Activated CD8-positive, alpha-beta T cell treated with anti-CD3 and anti-CD28 coated beads, Interleukin-2, amount 10 ng/mL, durations not matched to agents 7 days and 5 days (primary cell): ENCODE results near the gene SIAE. TPM values are rescaled to one million over a fixed set of nuclear protein-coding genes. Genes with fewer than 3 reads are reported as not detected.

Experiments used
- ATAC-seq: fragments of 150-1000 bp; cut with Tn5 transposase; one replicate; pipeline ENCODE4 v1.10.0; 2021; ENCODE audit warnings: moderate library complexity
- CTCF ChIA-PET: fragments of 350-600 bp; sonication (Branson Sonifier 250); formaldehyde crosslinking; loops from one replicate; lab custom pipeline; 2021; ENCODE audit warnings: antibody characterized with exemption; lab: Charles Lee
- POLR2A ChIA-PET: fragments of 350-600 bp; sonication (Branson Sonifier 250); formaldehyde crosslinking; loops from one replicate; lab custom pipeline; 2021; ENCODE audit warnings: antibody characterized with exemption; lab: Charles Lee
- DNase-seq: peaks from one replicate; pipeline ENCODE4 v3.0.0-alpha.2; 2020
- H3K27ac Mint-ChIP-seq: one replicate; pipeline ENCODE4 v1.8.0; 2021; ENCODE audit warnings: mild to moderate bottlenecking, mixed read lengths
- H3K27me3 Mint-ChIP-seq: one replicate; pipeline ENCODE4 v1.8.0; 2021; ENCODE audit warnings: low read depth, mixed read lengths
- H3K36me3 Mint-ChIP-seq: one replicate; pipeline ENCODE4 v1.8.0; 2021; ENCODE audit warnings: low read depth, mixed read lengths
- H3K4me1 Mint-ChIP-seq: one replicate; pipeline ENCODE4 v1.8.0; 2021; ENCODE audit warnings: low read depth, mixed read lengths
- H3K4me3 Mint-ChIP-seq: one replicate; pipeline ENCODE4 v1.8.0; 2021; ENCODE audit warnings: mild to moderate bottlenecking, mixed read lengths
- H3K9me3 Mint-ChIP-seq: one replicate; pipeline ENCODE4 v1.8.0; 2022; ENCODE audit warnings: mixed read lengths; ENCODE audit not compliant: insufficient read depth
- total RNA-seq, 2 experiments: library from RNA; stranded (reverse); gene quantifications; one replicate each; pipeline ENCODE4 v1.2.3, GENCODE V29; 2021

SIAE gene
- total RNA-seq, 2 experiments from 2014 or later, result 4.8 to 5.7 TPM

DNA sequence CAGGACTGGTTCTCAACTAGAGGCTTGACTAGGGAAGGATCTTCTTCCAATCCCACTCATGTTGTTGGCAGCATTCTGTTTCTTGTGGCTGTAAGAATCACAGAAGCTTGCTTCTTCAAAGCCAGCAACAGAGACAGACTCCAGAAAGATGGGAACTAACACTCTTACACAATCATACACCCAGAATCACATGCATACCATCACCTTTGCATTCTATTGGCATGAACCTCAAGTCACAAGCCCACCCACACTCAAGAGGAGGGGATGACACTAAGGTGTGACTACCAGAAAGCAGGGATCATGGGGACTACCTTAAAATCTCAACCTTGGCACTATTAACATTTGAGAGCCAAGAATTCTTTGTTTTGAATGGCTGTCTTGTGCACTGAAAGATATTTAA is 75.9 kb downstream of the SIAE start:
- no peak overlapping the region for H3K4me3 Mint-ChIP-seq
- no peak overlapping the region for H3K27ac Mint-ChIP-seq
- POLR2A ChIA-PET, result no interaction called here
- CTCF ChIA-PET, result no interaction called here
- peaks cover 23% of the 10 kb centered on the region for H3K27me3 Mint-ChIP-seq
- no peaks in the 10 kb centered on the region for H3K36me3 Mint-ChIP-seq
- H3K4me1 Mint-ChIP-seq, result no peaks in the 10 kb centered on the region
- no peaks in the 10 kb centered on the region for H3K9me3 Mint-ChIP-seq
- ATAC-seq (no peak), DNase-seq (no peak)

DNA sequence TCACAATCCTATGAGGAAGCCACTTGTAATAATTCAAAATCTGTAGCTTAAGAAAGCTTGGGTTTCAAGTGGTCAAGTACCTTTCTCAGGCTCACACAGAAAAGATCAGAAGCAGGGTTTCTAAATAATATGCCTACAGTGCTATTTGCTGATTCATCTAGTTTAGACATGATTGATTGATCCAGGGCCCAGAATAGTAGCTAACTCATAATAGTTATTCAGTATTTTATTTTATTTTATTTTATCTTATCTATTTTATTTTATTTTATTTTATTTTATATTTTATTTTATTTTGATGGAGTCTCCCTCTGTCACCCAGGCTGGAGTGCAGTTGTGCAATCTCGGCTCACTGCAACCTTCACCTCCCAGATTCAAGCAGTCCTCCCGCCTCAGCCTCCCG is 78.2 kb downstream of the SIAE start:
- Mint-ChIP-seq H3K4me1 (no peaks in the 10 kb centered on the region), H3K27me3 (peaks cover 16% of the 10 kb centered on the region), H3K4me3 (no peak overlapping the region), H3K9me3 (no peaks in the 10 kb centered on the region), H3K36me3 (no peaks in the 10 kb centered on the region), H3K27ac (no peak overlapping the region)
- DNase-seq, result no peak
- ChIA-PET CTCF (interaction anchor here (0.6 kb wide), 1 partner anchor 27 kb away, joined by 3 read pairs; the partner anchor contains the start of gene TBRG1), POLR2A (no interaction called here)
- no peak for ATAC-seq

DNA sequence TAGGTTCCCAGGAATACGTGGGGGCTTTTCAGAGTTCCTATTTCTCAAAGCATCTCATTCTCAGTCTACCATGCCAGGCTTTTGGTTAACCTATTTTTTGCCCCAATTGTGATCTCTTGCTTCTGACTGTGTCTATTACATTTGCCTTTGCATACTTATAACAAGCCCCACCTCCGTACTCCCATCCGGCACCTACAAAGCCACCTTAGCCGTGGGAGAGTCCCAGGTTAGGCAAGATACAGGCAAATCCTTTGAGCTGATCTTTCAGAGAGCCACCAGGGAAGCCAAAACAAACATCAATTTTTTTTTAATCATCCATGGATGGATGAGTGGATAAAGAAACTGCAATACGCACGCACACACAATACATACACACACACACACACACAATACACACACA is 80.9 kb downstream of the SIAE start:
- Mint-ChIP-seq H3K9me3 (no peaks in the 10 kb centered on the region), H3K4me3 (no peak overlapping the region), H3K27ac (no peak overlapping the region), H3K27me3 (peaks cover 17% of the 10 kb centered on the region), H3K36me3 (no peaks in the 10 kb centered on the region), H3K4me1 (no peaks in the 10 kb centered on the region)
- ChIA-PET POLR2A (no interaction called here), CTCF (interaction anchor here (1.1 kb wide), 1 partner anchor 17 kb away, joined by 3 read pairs; no protein-coding TSS in a partner anchor)
- ATAC-seq (no peak), DNase-seq (no peak)

DNA sequence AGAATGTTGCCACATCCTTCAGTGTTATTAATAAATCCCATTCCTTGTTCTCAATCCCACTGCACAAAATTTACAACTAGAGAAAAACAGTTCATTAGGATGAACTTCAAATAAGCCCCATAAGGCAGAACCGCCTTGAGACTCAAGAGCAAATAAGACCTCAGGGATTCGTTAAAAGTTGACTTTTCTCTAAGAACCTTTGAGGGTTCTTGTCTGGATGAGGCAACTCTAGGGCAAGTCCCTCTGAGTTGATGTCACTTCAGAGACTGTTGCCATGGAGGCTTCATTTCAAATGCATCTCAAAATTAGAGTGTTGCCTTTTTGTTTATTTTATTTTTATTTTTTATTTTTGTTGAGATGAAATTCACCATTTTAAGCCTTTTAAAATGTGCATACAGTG is 82.1 kb downstream of the SIAE start:
- DNase-seq (no peak), ATAC-seq (no peak)
- CTCF ChIA-PET, result no interaction called here
- Mint-ChIP-seq H3K4me1 (no peaks in the 10 kb centered on the region), H3K27ac (no peak overlapping the region), H3K36me3 (no peaks in the 10 kb centered on the region), H3K27me3 (peaks cover 20% of the 10 kb centered on the region), H3K9me3 (no peaks in the 10 kb centered on the region), H3K4me3 (no peak overlapping the region)
- POLR2A ChIA-PET, result no interaction called here

DNA sequence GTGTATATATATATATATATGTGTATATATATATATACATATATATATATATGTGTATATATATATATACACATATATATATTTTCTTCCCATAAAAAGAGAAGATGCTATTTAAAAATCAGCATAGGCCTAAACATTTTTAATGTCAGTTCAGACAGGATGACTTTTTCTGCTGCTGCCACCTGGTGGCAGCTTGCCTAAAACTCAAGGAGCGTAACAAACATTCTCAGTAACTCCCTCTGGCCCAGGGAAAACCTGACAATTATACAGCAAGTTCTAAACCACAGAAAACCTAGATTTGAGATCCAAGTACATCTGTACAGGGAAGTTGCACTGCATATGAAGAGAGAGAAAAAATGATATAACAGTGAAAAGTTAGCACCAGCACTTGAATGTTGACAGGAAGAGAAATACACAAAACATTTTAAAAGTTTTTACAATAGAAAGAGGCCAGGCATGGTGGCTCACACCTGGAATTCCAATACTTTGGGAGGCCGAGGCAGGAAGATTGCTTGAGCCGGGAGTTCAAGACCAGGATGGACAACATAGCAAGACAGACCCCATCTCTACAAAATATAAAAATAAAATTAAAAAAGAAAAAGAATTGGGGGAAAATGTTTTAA is 87.2 kb downstream of the SIAE start:
- Mint-ChIP-seq H3K4me3 (no peak overlapping the region), H3K27ac (no peak overlapping the region), H3K4me1 (no peaks in the 10 kb centered on the region), H3K27me3 (peaks cover 19% of the 10 kb centered on the region), H3K9me3 (no peaks in the 10 kb centered on the region), H3K36me3 (no peaks in the 10 kb centered on the region)
- ATAC-seq (no peak), DNase-seq (peak; percentile 57)
- CTCF ChIA-PET, result interaction anchor here (1.4 to 3.9 kb wide), 5 partner anchors 18 to 184 kb away, joined by 3 to 25 read pairs (median 5); no protein-coding TSS in a partner anchor
- POLR2A ChIA-PET, result interaction anchor here (0.9 kb wide), 1 partner anchor 35 kb away, joined by 3 read pairs; no protein-coding TSS in a partner anchor

DNA sequence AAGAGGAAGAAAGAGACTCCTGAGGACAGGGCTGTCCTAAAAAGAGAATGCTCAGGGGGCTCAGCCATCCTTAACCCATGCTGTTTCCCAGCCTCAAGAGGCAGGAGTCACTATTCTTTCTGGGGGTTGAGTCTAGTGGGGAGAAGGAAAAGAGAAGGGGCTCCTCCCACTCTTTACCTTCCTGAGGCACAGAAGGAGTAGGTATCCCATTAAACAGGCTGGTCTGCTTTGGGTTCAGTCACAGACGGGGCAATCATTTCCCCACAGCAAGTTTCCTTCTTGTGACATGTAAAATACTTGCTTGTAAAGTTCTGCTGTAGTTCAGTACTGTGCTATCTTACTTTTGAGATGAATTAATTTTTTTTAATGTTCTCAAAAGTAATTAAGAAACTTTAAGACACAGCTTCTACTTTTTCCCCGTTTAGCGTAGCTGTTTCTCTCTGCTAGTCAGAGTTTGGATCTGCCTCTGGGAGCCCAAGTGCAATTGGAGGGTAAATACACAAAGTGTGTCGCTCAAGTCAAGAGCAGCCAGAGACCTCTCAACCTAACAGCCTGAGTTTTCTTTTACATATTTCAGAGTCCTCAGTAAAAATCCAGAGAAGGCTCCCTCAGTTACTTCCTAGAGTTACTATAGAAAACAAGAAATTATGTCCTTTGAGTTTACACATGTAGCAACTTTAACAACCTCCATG is 88.7 kb downstream of the SIAE start:
- Mint-ChIP-seq H3K9me3 (no peaks in the 10 kb centered on the region), H3K4me1 (no peaks in the 10 kb centered on the region), H3K36me3 (no peaks in the 10 kb centered on the region), H3K27ac (no peak overlapping the region), H3K4me3 (no peak overlapping the region), H3K27me3 (peaks cover 18% of the 10 kb centered on the region)
- ChIA-PET POLR2A (no interaction called here), CTCF (interaction anchor here (0.7 to 3.9 kb wide), 7 partner anchors 8 to 183 kb away, joined by 3 to 25 read pairs (median 4); no protein-coding TSS in a partner anchor)
- ATAC-seq (no peak), DNase-seq (no peak)

DNA sequence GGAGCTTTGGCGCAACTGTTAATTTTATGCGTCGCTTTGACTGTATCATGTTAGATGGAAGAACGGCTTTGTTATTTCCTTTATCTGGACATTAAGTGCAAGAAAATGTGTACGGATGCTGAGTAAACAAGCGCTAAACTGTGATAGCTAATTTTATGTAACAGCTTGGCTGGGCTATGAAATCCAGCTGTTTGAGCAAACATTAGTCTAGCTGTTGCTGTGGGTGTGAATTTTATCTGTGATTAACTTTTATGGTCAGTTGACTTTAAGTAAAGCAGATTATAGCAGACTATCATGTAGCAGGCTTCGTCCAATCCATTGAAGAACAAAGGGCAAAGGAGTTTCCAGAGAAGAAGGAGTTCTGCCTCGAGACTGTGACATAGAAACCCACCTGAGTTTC is 89.8 kb downstream of the SIAE start:
- no peak for ATAC-seq
- no peaks in the 10 kb centered on the region for H3K9me3 Mint-ChIP-seq
- H3K27me3 Mint-ChIP-seq, result peaks cover 18% of the 10 kb centered on the region
- CTCF ChIA-PET, result interaction anchor here (3.8 to 3.9 kb wide), 2 partner anchors 168 to 182 kb away, joined by 14 to 25 read pairs; no protein-coding TSS in a partner anchor
- POLR2A ChIA-PET, result no interaction called here
- no peaks in the 10 kb centered on the region for H3K4me1 Mint-ChIP-seq
- H3K36me3 Mint-ChIP-seq, result no peaks in the 10 kb centered on the region
- no peak overlapping the region for H3K4me3 Mint-ChIP-seq
- no peak overlapping the region for H3K27ac Mint-ChIP-seq
- no peak for DNase-seq

Other genes starting within 250 kb of the SIAE start
- gene OR8B4, start 248.9 kb downstream of the SIAE start, total RNA-seq, result not detected
- gene OR8B8, start 228.0 kb downstream of the SIAE start, total RNA-seq, result not detected
- gene OR8B12, start 130.1 kb downstream of the SIAE start, total RNA-seq, result not detected
- not detected for gene OR8A1, start 103.7 kb downstream of the SIAE start, total RNA-seq
- not detected for gene PANX3, start 62.3 kb downstream of the SIAE start, total RNA-seq
- 10 to 100 TPM; 36.2 to 41.3 TPM for gene TBRG1, start 50.9 kb downstream of the SIAE start, total RNA-seq
- 1 to 10 TPM; 2.6 TPM for gene SPA17, start 165 bp upstream of the SIAE start, total RNA-seq
- 1 to 10 TPM; 5.7 to 6.1 TPM for gene NRGN, start 66.2 kb upstream of the SIAE start, total RNA-seq
- not detected for gene VSIG2, start 78.5 kb upstream of the SIAE start, total RNA-seq
- under 1 TPM; 0.50 to 0.55 TPM for gene ESAM, start 88.6 kb upstream of the SIAE start, total RNA-seq
- gene MSANTD2, start 126.7 kb upstream of the SIAE start, total RNA-seq, result 10 to 100 TPM in 1 of 2 experiments, 1 to 10 TPM in 1; 9.1 to 10.2 TPM
- gene ROBO3, start 191.7 kb upstream of the SIAE start, total RNA-seq, result 10 to 100 TPM in 1 of 2 experiments, 1 to 10 TPM in 1; 9.4 to 10.5 TPM
- under 1 TPM in 1 of 2 experiments, not detected in 1; 0.05 TPM for gene ROBO4, start 224.1 kb upstream of the SIAE start, total RNA-seq
- not detected for gene HEPN1, start 245.5 kb upstream of the SIAE start, total RNA-seq